Esophagus muscularis mucosa (tissue), 4 donors: ENCODE data around the gene IQGAP2. TPM values are rescaled to one million over a fixed set of nuclear protein-coding genes. Genes with fewer than 3 reads are reported as not detected.
"Not testable (repeated sequence)": the region's sequence is repeated elsewhere in the genome, so short reads cannot be mapped to it uniquely, and the experiment has no call there.

Source experiments
- DNase-seq: peaks from one replicate; pipeline ENCODE4 v3.0.0-alpha.2; 2017; ENCODE audit errors: extremely low spot score
- H3K27ac ChIP-seq, 4 donors: fragments of 200-600 bp; sonication (generic); replicated peaks in 1 of 4; 1 replicate in 3 of 4; 2 replicates in 1 of 4; pipeline ENCODE4 v1.5.1; 2016 to 2019; ENCODE audit warnings: mild to moderate bottlenecking in 1 of 4
- H3K27me3 ChIP-seq, 4 donors: fragments of 200-600 bp; sonication (generic); one replicate each; pipeline versions ENCODE4 v1.5.1 to v1.6.0; 2016 to 2019
- H3K36me3 ChIP-seq, 4 donors: fragments of 200-600 bp; sonication (generic); one replicate each; pipeline ENCODE4 v1.5.1; 2016 to 2019
- H3K4me1 ChIP-seq, 4 donors: fragments of 200-600 bp; sonication (generic); one replicate each; pipeline ENCODE4 v1.5.1; 2016 to 2019
- H3K4me3 ChIP-seq, 4 donors: fragments of 200-600 bp; sonication (generic); 1 replicate in 2 of 4; 2 replicates in 2 of 4; pipeline ENCODE4 v1.5.1; 2016 to 2019; ENCODE audit warnings: mild to moderate bottlenecking in 4 of 4, moderate library complexity in 1 of 4
- H3K9me3 ChIP-seq, 4 donors: fragments of 200-600 bp; sonication (generic); 1 replicate in 3 of 4; 2 replicates in 1 of 4; pipeline ENCODE4 v1.5.1; 2016 to 2019
- CTCF ChIP-seq, 3 experiments: fragments of 200-600 bp in 2 of 3; fragments of 450-650 bp in 1 of 3; sonication (generic) in 2 of 3; IDR thresholded peaks; one replicate each; pipeline ENCODE4 v1.5.1; 2017 to 2019; ENCODE audit warnings: antibody characterized with exemption in 3 of 3, mild to moderate bottlenecking in 2 of 3, moderate library complexity in 1 of 3
- EP300 ChIP-seq: sonication (generic); formaldehyde crosslinking; IDR thresholded peaks from one replicate; pipeline ENCODE4 v1.6.1; 2017; ENCODE audit warnings: antibody characterized with exemption
- POLR2A ChIP-seq: fragments of 450-650 bp; IDR thresholded peaks from one replicate; pipeline ENCODE4 v1.6.1; 2017; ENCODE audit warnings: antibody characterized with exemption, moderate library complexity, mild to moderate bottlenecking, low read depth
- POLR2AphosphoS5 ChIP-seq, 2 donors: sonication (generic); formaldehyde crosslinking; IDR thresholded peaks; one replicate each; pipeline ENCODE4 v1.6.1; 2017; ENCODE audit warnings: antibody characterized with exemption in 2 of 2
- WGBS: methylation state at CpG from one replicate; pipeline ENCODE4 v1.1.5; 2018; 5-methylcytosine and 5-hydroxymethylcytosine counted together
- intact Hi-C: fragments of 100-400 bp; cut with DNase I; formaldehyde crosslinking; loops from one replicate; pipeline ENCODE4 v1.15.1; 2023
- total RNA-seq, 4 donors: library from RNA; depleted of rRNA; stranded (reverse); fragments of >200 nt; gene quantifications; one replicate each; pipeline versions ENCODE4 v1.1.0 to v1.2.1, GENCODE V29; 2016

IQGAP2 gene
- total RNA-seq, 4 donors from 2014 or later, result 14.9 to 30.7 (median 20.8) TPM

GRCh38 chr5:76673125-76673524, 270.0 kb downstream of the IQGAP2 start:
- intact Hi-C loops, result no loop called here
- H3K27me3 ChIP-seq, result no peaks in the 10 kb centered on the region
- TF ChIP-seq CTCF (IDR thresholded peaks at IDR 0.05) (no peak), POLR2A (no peak), EP300 (no peak), POLR2AphosphoS5 (IDR thresholded peaks at IDR 0.05) (no peak)
- no peaks in the 10 kb centered on the region for H3K9me3 ChIP-seq
- no peak for DNase-seq
- no peak overlapping the region for H3K4me3 ChIP-seq
- H3K36me3 ChIP-seq, result no peaks in the 10 kb centered on the region
- H3K4me1 ChIP-seq, result peaks cover 0 to 2% (median 0%) of the 10 kb centered on the region in 4 donors
- no peak overlapping the region for H3K27ac ChIP-seq

DNA sequence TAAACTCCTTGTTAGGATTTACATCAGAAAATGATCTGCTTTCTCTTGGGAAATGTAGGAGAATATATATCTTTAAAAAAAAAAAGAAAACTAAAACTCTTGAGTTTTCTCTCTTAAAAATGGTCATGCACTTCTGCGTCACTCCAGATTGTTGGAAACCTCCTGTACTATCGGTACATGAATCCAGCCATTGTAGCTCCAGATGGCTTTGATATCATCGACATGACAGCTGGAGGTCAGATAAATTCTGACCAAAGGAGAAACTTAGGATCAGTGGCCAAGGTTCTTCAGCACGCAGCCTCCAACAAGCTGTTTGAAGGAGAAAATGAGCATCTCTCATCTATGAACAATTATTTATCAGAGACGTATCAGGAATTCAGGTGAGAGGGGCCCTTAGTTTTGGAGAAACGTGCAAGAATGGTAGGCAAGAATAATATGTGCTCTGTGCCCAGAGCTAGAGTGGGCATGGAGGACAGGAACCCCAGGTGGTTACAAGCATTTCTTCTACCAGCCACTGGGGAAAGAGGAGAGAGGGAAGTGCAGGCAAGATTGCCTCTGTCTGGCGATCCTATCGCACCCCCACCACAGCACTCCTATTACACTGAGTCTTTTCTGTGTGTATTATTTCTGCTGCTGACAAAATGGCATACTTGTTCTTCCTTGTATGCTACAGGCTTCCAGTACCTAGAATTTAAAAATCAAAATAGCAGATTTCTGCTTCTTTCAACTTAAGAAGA, 271.4 kb downstream of the IQGAP2 start:
- H3K4me3 ChIP-seq, result no peak overlapping the region
- intact Hi-C loops, result no loop called here
- H3K27ac ChIP-seq, result peak overlapping the region in 3 of 4 donors; percentile 9 to 20 (median 17)
- peaks cover 0 to 5% (median 0%) of the 10 kb centered on the region in 4 donors for H3K4me1 ChIP-seq
- H3K9me3 ChIP-seq, result no peaks in the 10 kb centered on the region
- no peak for DNase-seq
- 73% methylated on average over 8 of the region's 8 CpGs for WGBS
- H3K36me3 ChIP-seq, result no peaks in the 10 kb centered on the region
- TF ChIP-seq POLR2AphosphoS5 (IDR thresholded peaks at IDR 0.05) (peak in 1 of 2 donors; percentile 10), EP300 (no peak)
- no peaks in the 10 kb centered on the region for H3K27me3 ChIP-seq

- intact Hi-C loops, result no loop called here
- 74% methylated on average over 1 of the region's 1 CpG for WGBS
Observed at GRCh38 chr5:76675364-76675763, 272.3 kb downstream of the IQGAP2 start.

DNA sequence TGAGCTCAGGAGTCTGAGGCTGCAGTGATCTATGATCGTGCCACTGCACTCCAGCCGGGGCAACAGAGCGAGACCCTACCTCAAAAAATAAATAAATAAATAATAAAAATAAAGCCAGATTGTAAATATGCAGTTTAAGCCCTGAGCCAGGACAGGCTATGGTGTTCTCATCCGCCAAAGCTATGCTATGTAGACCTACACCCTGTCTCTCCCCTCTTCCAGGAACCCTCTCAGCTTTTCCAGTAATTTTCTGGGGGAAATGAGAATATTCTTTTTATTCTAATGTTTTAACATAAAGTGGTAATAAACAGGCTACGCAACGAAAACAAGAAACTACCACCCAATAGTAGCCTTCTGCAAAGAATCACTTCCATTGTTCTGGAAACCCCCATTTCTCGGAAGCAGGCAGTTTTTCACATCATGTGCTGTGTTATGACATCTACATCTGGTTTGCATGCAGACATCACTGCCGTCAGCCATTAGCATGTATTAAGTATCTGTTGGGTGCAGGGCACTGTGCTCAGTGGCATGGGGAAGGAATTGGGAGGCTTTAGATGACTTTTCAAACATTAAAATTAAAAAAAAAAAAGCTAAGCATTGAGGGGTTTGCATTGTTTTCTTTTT, 274.9 kb downstream of the IQGAP2 start:
- 96% methylated on average over 8 of the region's 8 CpGs for WGBS
- intact Hi-C loops, result no loop called here
- H3K4me1 ChIP-seq, result peaks cover 0 to 5% (median 0%) of the 10 kb centered on the region in 4 donors
- H3K9me3 ChIP-seq, result no peaks in the 10 kb centered on the region
- peak overlapping the region in 1 of 4 donors; percentile 7 for H3K27ac ChIP-seq
- no peak for TF ChIP-seq EP300
- TF ChIP-seq POLR2A, result no peak
- TF ChIP-seq CTCF (IDR thresholded peaks at IDR 0.05), result no peak
- no peak for TF ChIP-seq POLR2AphosphoS5 (IDR thresholded peaks at IDR 0.05)
- DNase-seq, result no peak
- no peaks in the 10 kb centered on the region for H3K27me3 ChIP-seq
- H3K36me3 ChIP-seq, result no peaks in the 10 kb centered on the region
- H3K4me3 ChIP-seq, result no peak overlapping the region

More at GRCh38 chr5:76675364-76675763, 272.3 kb downstream of the IQGAP2 start:
- no peaks in the 10 kb centered on the region for H3K27me3 ChIP-seq
- no peak overlapping the region for H3K27ac ChIP-seq
- TF ChIP-seq EP300 (no peak), CTCF (IDR thresholded peaks at IDR 0.05) (no peak), POLR2A (no peak), POLR2AphosphoS5 (IDR thresholded peaks at IDR 0.05) (no peak)
- H3K36me3 ChIP-seq, result no peaks in the 10 kb centered on the region
- H3K4me1 ChIP-seq, result peaks cover 0 to 5% (median 0%) of the 10 kb centered on the region in 4 donors
- H3K9me3 ChIP-seq, result no peaks in the 10 kb centered on the region
- no peak for DNase-seq
- no peak overlapping the region for H3K4me3 ChIP-seq

- WGBS, result 56% methylated on average over 3 of the region's 3 CpGs
- DNase-seq, result no peak
- H3K4me3 ChIP-seq, result no peak overlapping the region
- H3K27me3 ChIP-seq, result no peaks in the 10 kb centered on the region
- H3K27ac ChIP-seq, result peak overlapping the region in 1 of 4 donors; percentile 19
- H3K36me3 ChIP-seq, result no peaks in the 10 kb centered on the region
- H3K9me3 ChIP-seq, result no peaks in the 10 kb centered on the region
- TF ChIP-seq EP300 (no peak), POLR2A (no peak), CTCF (IDR thresholded peaks at IDR 0.05) (no peak), POLR2AphosphoS5 (IDR thresholded peaks at IDR 0.05) (no peak)
- intact Hi-C loops, result no loop called here
- peaks cover 0 to 5% (median 0%) of the 10 kb centered on the region in 4 donors for H3K4me1 ChIP-seq
Observed at GRCh38 chr5:76679231-76679630, 276.1 kb downstream of the IQGAP2 start.

- intact Hi-C loops, H3K27ac ChIP-seq, H3K9me3 ChIP-seq, DNase-seq, H3K36me3 ChIP-seq, H3K4me3 ChIP-seq, H3K4me1 ChIP-seq, H3K27me3 ChIP-seq: not testable (repeated sequence)
- 93% methylated on average over 4 of the region's 4 CpGs for WGBS
Observed at GRCh38 chr5:76680826-76681225, 277.7 kb downstream of the IQGAP2 start.
